ENCODE measurements around the gene PPP6R3.
A peak's percentile ranks its signal among the peaks of the same experiment; 100 is the strongest.
"Not testable (repeated sequence)": the region's sequence is repeated elsewhere in the genome, so short reads cannot be mapped to it uniquely, and the experiment has no call there.

The PPP6R3 gene

DNA sequence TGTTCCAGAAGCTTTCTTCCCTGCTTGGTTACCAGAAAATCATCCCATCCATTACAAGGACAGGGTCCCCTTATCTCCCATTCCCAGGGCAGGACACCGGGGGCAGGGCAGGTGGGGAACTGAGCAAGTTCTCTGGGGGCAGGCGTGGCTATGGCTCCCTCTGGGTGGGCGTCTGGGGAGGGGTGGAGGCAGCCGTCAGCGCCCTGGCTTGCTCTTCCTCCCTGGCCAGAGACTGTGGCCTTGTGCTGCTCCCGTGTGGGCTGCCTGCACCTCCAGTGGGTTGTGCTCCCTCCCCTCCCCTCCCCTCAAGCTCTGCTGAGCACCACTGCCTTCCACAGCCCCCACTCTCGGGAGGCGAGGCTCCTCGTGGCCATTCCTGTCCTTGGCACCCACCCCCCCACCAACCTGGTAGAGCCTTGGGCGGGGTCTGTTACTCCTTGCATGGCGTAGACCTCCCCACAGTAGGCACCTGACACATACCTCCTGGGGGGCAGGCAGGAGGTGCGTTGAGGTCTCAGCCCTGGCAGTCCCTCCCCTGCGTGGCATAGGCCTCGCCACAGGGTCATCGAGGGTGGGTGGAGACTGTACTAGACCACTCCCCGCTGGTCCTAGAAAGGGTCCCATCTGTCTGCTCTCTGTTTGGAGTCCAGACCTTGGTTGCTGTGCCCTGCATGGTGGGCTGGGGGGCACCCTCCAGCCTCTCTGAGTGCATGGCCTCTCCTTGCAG is 24.2 kb upstream of the PPP6R3 start:
- no peak for DNase-seq (ENCODE audit: low read depth in 2 of 2)

DNA sequence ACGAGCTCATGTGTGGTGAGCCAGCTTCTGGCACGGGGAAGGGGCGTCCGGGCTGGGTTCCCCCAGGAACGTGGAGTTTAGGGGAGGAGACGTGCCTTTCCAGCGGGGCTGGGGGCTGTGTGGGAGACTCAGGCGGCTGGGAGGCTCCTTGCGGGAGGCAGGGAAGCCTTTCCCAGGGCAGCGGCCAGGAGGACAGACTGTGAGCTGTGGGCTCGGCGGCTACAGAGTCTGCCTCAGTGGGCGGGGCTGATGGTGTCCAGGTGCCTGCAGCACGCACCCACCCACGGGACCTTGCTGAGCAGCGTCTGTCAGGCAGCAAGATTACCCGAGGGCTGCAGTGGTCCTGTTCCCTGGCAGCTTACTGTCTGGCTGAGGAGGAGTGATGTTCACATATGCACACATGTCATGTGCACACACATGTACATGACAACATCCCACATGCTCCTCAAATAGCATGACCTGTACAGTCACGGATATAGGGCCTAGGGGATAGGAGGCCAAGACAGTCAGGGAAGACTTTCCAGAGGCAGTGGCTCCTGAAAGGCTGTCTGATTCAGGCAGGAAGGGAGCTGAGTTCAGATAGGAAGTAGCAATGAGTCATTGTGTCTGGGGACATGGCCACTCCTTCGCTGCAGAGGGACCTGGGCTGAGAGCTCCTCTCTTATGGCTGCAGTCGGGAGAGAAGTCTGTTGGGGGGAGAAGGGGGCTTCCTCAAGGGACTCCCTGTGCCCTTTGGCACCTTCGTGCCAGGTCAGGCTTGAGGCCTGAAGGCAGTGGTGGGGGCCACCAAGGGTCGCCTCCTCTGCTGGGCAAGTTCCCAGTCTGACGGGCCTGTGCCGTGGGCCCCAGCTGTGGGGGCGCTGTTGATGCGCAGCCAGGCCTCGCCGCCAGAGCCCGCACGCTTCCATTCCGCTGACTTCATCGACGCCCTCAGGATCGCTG is 23.3 kb upstream of the PPP6R3 start:
- no peak for DNase-seq (ENCODE audit: low read depth in 2 of 2)

DNA sequence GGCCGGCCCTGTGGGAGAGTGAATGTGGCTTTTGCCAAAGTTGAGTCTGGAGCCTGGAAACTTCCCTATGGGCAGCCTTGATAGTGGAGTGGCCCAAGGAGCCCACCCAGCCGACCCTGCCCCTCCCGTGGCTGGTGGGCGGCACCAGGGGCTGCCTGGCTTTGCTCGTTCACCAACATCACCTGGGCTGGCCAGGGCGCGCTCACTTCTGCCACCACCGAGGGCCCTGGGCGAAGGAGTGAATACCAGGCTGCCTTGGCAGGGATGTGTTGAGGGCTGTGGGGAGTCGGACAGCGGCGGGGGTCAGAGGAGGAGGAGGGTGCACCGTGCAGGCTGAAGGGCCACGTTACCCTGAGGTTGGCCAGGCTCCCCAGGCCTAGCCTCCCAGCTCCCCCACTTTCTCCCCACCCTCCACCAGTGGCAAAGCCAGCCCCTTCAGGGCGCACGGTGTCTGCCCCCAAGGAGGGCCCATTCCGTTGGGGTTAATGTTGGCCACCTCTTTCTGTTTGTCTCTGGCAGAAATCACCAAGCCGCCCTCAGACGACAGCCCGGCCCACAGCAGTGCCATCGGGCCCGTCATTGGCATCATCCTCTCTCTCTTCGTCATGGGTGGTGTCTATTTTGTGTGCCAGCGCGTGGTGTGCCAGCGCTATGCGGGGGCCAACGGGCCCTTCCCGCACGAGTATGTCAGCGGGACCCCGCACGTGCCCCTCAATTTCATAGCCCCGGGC is 22.5 kb upstream of the PPP6R3 start:
- DNase-seq (ENCODE audit: low read depth in 2 of 2) = no peak

DNA sequence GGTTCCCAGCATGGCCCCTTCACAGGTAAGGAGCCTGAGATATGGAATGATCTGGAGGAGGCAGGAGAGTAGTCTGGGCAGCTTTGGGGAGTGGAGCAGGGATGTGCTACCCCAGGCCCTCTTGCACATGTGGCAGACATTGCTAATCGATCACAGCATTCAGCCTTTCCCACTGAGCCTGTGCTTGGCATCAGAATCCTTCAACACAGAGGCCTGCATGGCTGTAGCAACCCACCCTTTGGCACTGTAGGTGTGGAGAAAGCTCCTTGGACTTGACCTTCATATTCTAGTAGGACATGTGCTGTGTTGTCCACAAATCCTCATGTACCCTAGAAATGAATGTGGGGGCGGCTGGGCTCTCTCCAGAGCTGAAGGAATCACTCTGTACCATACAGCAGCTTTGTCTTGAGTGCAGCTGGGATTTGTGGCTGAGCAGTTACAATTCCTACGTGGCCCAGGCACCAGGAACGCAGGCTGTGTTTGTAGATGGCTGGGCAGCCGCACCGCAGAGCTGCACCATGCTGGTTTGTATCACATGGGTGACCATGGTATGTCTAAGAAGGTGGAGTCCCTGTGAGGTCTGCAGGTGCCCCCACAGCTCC is 21.8 kb upstream of the PPP6R3 start:
- no peak for DNase-seq (ENCODE audit: low read depth in 2 of 2)

DNA sequence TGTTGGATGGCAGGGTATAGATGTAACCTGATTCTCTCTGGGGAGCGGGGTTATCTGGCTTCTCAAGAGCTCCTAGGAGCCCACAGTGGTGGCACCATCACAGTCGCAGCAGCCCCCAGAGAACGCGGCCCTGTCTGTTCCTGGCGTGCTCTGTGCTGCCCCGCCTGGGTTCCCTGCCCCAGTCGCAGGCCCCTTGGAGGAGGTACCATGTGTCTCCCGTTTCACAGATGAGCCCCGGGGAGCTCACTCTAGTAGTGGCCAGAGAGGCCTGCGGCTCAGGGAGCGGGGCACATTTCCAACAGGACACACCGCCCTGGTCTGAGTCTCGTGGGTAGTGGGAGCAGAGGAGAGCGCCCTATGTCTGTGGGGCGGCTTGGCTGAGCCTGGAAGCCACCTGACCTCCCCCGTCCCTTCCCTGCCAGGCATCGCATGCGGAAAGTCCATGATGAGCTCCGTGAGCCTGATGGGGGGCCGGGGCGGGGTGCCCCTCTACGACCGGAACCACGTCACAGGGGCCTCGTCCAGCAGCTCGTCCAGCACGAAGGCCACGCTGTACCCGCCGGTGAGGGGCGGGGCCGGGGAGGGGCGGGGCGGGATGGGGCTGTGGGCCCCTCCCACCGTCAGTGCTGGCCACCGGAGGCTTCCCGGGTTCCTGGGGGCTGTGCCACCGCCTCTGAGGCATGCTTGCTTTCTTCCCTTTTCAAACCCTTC is 21.0 kb upstream of the PPP6R3 start:
- DNase-seq (ENCODE audit: low read depth in 2 of 2) = no peak

DNA sequence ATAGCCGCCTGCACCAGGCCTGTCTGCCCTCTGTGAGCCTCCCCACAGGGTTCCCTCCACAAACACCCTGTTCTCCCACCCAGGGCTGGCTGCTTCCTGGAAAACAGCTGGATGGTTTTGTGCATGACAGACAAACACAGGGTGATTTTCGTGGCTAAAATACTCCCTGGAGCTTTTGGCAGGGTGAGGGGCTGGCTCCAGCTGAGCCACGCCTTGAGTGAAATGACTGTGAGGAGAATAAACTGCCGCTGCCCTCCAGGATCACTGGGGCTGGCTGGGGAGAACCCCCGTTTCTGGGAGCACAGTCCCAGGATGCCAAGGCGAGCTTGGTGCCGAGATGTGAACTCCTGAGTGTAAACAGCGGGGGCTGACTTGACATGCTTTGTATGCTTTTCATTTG is 20.3 kb upstream of the PPP6R3 start:
- no peak for DNase-seq (ENCODE audit: low read depth in 2 of 2)

DNA sequence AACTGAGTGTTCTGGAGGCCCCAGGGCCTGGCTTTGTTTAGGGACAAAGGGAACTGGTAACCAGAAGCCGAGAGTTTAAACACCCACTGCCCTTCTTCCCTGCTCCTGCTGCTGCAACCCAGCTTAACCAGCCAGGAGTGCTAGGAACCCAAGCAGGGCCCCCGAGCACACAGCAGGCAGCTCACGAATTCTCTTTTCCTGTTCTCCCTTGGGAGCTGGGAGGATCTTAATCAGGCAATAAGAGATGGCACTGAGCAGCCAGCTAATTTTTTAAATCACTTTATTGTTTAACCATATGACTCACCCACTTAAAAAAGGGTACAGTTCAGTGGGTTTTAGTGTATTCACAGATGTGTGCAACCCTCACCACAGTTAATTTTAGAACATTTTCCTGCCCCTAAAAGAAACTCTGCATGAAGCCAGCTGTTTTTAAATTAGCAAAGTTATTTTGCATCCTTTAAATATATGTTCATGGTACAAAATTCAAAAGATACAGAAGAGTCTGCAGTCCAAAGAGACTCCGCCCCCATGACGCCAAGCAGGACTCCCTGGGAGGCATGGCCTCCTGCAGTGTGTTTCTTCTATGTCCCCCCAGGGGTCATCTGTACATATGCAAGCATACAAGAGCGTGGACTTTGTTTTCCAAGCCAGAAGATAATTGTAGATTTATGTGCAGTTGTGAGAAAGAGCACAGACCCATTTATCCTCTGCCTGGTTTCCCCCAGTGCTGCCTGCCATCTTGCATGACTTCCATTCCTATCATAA is 18.9 kb upstream of the PPP6R3 start:
- DNase-seq (ENCODE audit: low read depth in 2 of 2) = no peak

DNA sequence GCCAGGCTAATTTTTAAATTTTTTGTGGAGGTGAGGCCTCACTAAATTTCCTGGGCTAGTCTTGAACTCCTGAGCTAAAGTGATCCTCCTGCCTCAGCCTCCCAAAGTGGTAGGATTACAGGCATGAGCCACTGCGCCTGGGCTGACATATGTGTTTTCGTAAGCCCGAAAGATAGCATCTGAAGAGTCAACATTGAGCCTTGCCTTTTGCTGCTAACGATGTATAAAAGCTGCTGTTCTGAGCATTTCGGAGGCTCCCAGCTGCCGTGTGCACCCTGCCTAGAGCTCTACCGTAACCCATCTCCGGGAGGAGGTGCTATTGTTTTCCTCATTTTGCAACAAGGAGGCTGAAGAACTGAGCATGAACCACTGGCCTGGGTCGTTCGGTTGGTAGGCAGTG is 18.1 kb upstream of the PPP6R3 start:
- DNase-seq (ENCODE audit: low read depth in 2 of 2) = no peak

DNA sequence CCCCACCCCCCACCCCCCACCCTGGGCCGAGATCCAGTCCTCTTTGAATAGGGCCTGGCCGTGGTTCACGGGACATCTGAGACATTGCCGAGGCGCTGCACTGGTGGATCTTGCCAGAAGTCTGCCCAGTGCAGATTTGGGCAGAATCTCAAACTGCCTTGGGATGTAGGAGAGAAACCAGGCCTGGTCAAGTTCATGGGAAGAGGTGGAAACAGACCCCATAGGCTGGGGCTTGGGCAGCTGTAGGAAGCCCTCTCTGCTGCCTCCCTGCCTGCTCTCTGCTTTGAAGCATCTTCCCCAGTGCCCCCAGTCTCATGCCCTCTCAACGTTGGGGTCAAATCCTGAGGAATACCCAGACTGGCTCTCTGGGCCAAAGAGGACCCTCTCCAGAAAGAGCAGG is 16.0 kb upstream of the PPP6R3 start:
- DNase-seq (ENCODE audit: low read depth in 2 of 2) = no peak

DNA sequence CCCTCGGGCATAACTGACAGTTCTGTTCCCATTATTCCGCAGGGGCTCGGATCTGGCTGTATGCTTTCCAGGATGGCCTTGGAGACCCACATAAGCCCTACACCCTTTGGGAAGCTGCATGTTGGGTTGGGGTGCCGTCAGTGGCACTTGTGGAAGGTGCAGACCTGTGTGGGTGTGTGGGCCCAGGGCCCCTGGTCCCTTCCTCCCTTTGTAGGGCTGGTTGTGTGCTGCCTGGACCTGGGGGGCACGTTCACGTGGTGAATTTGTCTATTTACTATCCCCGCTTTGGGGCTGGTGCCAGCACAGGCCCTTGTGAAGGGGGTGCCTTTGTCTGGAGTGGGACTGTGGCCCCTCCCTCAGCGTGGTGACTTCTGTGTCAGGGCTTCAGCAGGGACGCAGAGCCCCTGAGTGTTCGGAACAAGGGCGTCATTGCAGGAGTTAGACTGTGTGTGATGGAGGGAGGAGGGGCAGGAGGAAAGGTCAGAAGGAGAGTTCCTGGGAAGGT is 15.0 kb upstream of the PPP6R3 start:
- DNase-seq (ENCODE audit: low read depth in 2 of 2) = no peak

DNA sequence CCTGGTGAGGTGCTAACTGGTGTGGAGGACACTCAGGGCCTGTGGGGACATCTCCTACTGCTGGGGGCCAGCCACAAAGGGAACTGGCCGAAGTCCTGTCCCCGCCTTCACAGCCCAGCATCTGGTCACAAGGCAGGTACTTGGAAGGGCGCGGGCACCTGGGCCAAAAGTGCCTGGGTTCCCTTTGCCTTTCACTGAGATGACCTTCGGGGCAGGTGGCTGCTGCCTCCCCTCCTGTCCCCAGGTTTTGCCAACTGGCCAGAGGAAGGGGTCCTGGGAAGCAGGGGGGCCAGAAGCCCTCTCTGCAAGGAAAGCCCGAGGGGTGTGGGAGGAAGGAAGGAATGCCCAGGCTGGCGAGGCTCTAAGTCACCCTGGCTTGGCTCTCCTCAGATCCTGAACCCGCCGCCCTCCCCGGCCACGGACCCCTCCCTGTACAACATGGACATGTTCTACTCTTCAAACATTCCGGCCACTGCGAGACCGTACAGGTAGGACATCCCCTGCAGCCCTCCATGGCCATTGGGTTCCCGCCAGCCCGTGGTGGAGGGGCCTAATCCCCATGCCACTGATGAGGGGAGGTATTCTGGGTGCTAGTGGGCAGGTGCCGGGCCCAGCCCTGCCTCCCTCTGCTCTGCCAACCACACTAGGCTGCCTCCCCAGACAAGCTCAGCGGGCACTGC is 14.4 kb upstream of the PPP6R3 start:
- DNase-seq (ENCODE audit: low read depth in 2 of 2) = no peak

DNA sequence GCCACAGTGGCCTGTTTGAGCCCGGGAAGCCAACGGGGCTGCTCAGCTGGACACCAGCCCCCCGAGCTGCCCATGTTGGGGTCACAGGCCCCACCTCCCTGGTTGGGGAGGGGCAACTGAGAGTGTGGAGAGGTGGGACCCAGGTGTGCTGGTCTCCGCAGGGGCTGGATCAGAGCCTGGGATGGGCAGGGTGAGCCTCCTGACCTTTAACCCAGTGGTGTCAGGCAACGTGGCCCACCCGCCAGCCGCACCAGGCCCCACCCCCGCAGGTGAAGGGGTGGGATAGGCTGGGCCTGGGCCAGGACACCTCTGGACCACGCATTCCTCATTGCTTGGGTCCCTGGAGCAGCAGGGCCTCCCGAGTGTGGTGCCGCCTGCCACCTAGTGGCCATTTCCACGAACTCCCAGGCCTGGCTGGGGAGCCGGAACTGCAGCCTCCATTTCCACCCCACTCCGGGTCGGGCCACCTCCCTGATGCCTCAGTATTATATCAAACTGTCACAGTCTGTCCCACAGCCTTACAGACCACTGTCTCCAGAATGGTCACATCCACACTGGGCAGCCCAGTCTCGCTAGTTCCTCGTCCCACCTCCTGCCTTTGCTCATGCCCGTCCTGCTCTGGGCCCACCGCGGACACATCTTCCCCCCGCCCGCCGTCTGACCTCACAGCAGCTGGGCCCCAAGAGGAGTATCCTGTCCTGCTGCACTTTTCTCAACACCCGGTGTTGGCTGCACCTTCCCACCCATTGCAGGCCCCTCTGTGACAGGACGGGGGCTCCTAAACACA is 13.3 kb upstream of the PPP6R3 start:
- peak; percentile 67 to 75 for DNase-seq (ENCODE audit: low read depth in 2 of 2)

DNA sequence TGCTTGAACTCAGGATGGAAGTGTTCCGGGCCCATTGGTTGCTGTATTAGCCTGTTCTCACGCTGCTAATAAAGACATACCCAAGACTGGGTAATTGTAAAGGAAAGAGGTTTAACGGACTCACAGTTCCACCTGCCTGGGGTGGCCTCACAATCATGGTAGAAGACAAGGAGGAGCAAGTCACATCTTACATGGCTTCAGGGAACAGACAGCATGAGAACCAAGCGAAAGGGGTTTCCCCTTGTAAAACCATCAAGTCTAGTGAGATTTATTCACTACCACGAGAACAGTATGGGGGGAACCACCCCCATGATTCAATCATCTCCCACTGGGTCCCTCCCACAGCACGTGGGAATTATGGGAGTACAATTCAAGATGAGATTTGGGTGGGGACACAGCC is 12.6 kb upstream of the PPP6R3 start:
- not testable (repeated sequence) for DNase-seq (ENCODE audit: low read depth in 2 of 2)

DNA sequence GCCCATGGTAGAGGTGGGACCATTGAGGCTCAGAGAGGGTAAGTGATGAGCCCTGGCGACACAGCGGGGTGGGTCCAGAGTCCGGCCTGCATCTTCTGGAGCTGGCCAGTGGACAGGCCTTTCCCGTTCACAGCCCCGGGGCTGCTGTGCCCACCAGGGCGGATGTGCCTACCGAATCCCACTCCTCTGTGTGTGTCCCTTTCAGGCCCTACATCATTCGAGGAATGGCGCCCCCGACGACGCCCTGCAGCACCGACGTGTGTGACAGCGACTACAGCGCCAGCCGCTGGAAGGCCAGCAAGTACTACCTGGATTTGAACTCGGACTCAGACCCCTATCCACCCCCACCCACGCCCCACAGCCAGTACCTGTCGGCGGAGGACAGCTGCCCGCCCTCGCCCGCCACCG is 11.9 kb upstream of the PPP6R3 start:
- no peak for DNase-seq (ENCODE audit: low read depth in 2 of 2)

DNA sequence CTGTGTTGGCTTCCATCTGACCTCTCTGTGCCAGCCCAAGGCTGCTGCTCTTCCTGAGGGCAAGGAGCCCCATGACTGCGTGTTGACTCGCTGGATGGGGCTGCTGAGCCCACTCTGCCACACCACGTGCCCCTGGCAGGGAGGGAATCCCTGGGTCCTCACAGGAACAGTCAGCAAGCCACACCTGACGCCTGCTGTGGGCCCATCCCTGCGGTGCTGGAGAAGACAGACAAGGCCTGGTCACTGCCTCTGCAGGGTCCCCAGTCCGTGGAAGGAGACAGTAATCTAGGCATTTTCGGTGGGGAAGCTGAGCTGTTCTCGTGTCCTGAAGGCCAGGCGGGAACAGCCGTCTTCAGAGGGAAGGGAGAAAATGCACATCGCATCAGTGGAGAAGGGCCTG is 10.6 kb upstream of the PPP6R3 start:
- no peak for DNase-seq (ENCODE audit: low read depth in 2 of 2)

DNA sequence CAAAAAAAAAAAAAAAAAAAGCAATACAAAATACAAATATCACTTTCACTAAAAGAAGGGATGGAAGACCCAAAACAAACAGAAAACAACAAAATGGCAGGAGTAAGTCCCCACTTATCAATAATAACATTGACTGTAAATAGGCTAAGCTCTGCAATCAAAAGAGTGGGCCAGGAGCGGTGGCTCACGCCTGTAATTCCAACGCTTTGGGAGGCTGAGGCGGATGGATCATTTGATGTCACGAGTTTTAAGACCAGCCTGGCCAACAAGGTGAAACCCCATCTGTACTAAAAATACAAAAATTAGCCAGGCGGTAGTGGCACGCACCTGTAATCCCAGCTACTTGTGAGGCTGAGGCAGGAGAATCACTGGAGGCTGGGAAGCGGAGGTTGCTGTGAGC is 9.8 kb upstream of the PPP6R3 start:
- DNase-seq (ENCODE audit: low read depth in 2 of 2) = no peak

DNA sequence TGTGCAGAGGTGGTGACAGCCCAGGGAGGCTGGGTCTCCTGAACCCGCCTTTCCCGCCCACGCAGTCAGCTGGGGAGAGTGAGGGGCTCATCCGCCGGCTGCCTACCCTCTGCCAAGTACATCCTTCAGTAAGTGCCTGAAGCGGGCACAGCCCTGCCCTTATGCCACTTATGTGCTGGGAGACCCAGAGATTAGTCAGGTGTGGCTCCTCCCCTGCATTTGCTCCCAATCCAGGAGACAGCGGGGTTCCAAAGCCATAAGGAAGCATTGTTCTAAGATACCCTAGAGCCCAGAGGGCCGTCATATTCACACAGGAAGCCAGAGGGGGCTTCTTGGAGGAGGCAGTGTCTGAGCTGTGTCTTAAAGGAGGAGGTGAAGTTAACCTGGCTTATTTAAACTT is 5.8 kb upstream of the PPP6R3 start:
- DNase-seq (ENCODE audit: low read depth in 2 of 2) = no peak

DNA sequence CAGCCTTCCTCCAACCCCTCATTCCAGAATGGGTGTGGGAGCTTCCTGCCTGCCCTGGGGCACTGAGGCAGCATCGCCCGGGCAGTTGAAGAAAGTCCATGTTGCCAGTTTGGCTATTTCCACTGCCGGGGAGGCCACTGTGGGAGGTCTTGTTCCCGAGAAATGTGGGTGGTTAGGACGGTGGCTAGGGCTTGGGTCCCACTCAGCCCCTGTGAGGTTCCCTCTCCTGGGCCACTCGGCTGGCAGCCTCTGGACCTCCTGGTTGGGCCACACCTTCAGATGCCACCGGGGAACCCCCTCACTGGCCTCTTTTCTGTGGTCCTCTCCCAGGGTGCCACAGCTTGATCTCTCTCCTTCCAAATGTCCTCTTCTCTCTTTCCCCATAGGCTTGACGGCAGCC is 5.1 kb upstream of the PPP6R3 start:
- DNase-seq (ENCODE audit: low read depth in 2 of 2) = no peak

Data from stimulated activated CD4-positive, alpha-beta T cell treated with anti-CD3 and anti-CD28 coated beads, Interleukin-4, amount 100 ng/mL, for 48 hours (primary cell).